IPS-15b (cell line): ENCODE data around the gene ABHD17A.
"Not testable (repeated sequence)": the region's sequence is repeated elsewhere in the genome, so short reads cannot be mapped to it uniquely, and the experiment has no call there.

ENCODE experiments used
- H3K27me3 ChIP-seq: one replicate; pipeline ENCODE4 v1.6.1; 2013; ENCODE audit warnings: low read length; ENCODE audit not compliant: control insufficient read depth, insufficient read depth
- H3K36me3 ChIP-seq: one replicate; pipeline ENCODE4 v1.6.1; 2013; ENCODE audit warnings: low read length; ENCODE audit not compliant: control insufficient read depth, insufficient read depth
- H3K4me1 ChIP-seq: one replicate; pipeline ENCODE4 v1.6.1; 2013; ENCODE audit warnings: mild to moderate bottlenecking, low read length; ENCODE audit not compliant: control insufficient read depth, insufficient read depth
- H3K4me3 ChIP-seq: one replicate; pipeline ENCODE4 v1.5.1; 2013; ENCODE audit warnings: low read depth, low read length
- H3K9ac ChIP-seq: one replicate; pipeline ENCODE4 v1.6.1; 2013; ENCODE audit warnings: low read depth, mild to moderate bottlenecking, low read length
- H3K9me3 ChIP-seq: one replicate; pipeline ENCODE4 v1.6.1; 2013; ENCODE audit warnings: mild to moderate bottlenecking, low read length; ENCODE audit not compliant: control insufficient read depth, insufficient read depth

Gene ABHD17A

GRCh38 chr19:1886360-1886759 is 1.1 kb upstream of the ABHD17A start:
- not testable (repeated sequence) for H3K27me3 ChIP-seq, H3K4me3 ChIP-seq, H3K9ac ChIP-seq, H3K9me3 ChIP-seq, H3K36me3 ChIP-seq
- H3K4me1 ChIP-seq: peaks cover 13% of the 10 kb centered on the region

- H3K4me1 ChIP-seq: peaks cover 13% of the 10 kb centered on the region
- H3K4me3 ChIP-seq: peak overlapping the region; percentile 79
- H3K9me3 ChIP-seq: no peaks in the 10 kb centered on the region
- H3K36me3 ChIP-seq: peaks cover 3% of the 10 kb centered on the region
- no peaks in the 10 kb centered on the region for H3K27me3 ChIP-seq
- peak overlapping the region; percentile 70 for H3K9ac ChIP-seq
These were observed 469 bp downstream of the ABHD17A start for GRCh38 chr19:1884719-1885334.

DNA sequence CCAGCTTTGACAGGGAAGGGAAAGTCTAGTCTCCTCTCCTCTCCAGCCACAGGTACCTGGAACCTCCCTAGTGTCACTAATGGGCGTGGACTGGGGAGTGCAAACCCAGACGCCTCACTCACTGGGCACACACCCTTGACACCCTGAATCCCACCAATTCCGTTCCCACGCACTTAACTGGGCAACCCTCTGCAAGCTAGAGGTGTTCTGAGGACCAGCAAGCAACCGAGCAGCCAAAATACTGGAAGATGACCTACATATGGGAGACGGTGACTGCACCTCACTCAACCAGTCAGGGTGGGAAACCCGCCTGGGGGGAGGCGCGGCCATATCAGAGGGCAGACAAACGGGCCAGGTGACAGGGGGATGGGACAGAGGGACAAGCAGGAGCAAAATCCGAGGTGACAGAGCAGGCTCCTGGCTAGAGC is 991 bp downstream of the ABHD17A start:
- Histone ChIP-seq H3K36me3 (peaks cover 3% of the 10 kb centered on the region), H3K27me3 (no peaks in the 10 kb centered on the region), H3K9me3 (no peaks in the 10 kb centered on the region), H3K4me3 (peak overlapping the region; percentile 79), H3K9ac (peak overlapping the region; percentile 70), H3K4me1 (peaks cover 13% of the 10 kb centered on the region)

- H3K4me3 ChIP-seq: no peak overlapping the region
- no peaks in the 10 kb centered on the region for H3K9me3 ChIP-seq
- no peak overlapping the region for H3K9ac ChIP-seq
- peaks cover 3% of the 10 kb centered on the region for H3K36me3 ChIP-seq
- H3K27me3 ChIP-seq: no peaks in the 10 kb centered on the region
- H3K4me1 ChIP-seq: peaks cover 13% of the 10 kb centered on the region
These were observed 1.5 kb downstream of the ABHD17A start for GRCh38 chr19:1883784-1884183.

- no peaks in the 10 kb centered on the region for H3K9me3 ChIP-seq
- peaks cover 13% of the 10 kb centered on the region for H3K4me1 ChIP-seq
- H3K9ac ChIP-seq: no peak overlapping the region
- H3K27me3 ChIP-seq: no peaks in the 10 kb centered on the region
- H3K4me3 ChIP-seq: no peak overlapping the region
- H3K36me3 ChIP-seq: peaks cover 3% of the 10 kb centered on the region
These were observed 2.3 kb downstream of the ABHD17A start for GRCh38 chr19:1882786-1883692.

DNA sequence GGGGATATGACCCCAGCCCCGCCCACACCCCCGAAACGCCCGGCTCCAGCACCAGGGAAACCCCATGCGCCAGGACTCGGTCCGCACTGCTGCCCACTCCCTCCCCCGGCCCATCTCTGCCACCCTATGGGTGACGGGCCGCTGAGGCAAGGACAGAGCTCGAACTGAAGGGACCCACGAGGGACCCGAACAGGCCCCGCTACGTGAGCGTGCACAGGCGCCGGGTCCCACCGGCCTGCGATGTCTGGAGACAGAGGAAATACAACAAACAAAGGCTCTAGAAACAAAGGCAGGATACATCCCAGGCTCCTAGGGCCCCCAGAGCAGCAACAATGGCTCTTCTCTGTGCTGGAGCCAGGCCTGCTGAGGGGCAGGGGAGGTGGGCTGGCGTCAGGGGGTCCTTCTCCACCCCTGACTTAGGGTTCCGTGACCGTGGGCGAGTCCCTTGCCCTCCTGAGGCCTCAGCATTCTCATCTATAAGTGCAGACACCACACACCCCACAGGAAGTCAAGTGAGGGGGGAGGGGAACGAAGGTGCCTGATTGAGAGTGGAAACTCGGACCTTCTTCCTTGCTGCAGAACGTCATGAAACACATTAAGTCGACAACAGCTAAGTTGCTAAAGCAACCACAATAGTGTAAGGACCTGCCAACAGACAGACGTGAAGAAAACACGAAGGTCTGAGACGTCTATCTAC is 3.1 kb downstream of the ABHD17A start:
- Histone ChIP-seq H3K36me3 (peaks cover 3% of the 10 kb centered on the region), H3K9ac (no peak overlapping the region), H3K4me1 (peaks cover 13% of the 10 kb centered on the region), H3K9me3 (no peaks in the 10 kb centered on the region), H3K4me3 (no peak overlapping the region), H3K27me3 (no peaks in the 10 kb centered on the region)

DNA sequence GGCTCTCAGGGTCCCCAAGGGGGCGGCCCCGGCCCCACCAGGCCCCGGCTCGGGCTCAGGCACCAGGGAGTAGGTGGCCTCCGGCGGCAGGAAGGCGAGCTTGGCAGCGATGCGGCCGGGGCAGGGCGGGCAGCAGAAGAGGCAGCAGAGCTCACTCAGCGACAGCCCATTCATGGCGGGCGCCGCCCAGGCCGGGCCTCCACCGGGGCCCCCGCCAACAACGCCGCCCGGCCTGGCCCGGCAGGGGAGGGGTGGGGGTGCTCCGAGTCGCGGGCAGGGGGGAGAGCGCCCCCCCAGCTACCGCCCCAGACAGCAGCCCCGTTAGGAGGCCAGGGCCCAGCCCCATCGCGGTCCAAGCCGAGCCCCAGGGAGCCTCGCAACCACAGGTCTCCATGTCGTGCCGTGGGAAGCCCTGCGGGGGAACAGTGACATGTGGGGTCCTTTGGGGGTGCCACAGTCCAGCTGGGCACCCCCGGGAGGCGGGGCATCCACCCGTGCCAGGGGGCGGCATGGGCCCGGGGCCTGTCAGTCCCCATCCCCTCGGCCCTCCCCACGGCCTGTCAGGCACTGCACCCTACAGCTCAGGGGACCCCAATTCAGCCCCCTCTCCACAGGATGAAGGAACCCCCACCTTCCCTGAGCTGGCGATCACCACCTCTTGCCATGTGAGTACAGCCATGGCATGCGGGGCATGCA is 3.8 kb downstream of the ABHD17A start:
- H3K4me1 ChIP-seq: peaks cover 13% of the 10 kb centered on the region
- H3K4me3 ChIP-seq: not testable (repeated sequence)

GRCh38 chr19:1880611-1881392 is 4.5 kb downstream of the ABHD17A start:
- no peak overlapping the region for H3K9ac ChIP-seq

More for the DNA sequence above, 3.8 kb downstream of the ABHD17A start:
- H3K27me3 ChIP-seq, H3K36me3 ChIP-seq, H3K9ac ChIP-seq, H3K9me3 ChIP-seq: not testable (repeated sequence)

DNA sequence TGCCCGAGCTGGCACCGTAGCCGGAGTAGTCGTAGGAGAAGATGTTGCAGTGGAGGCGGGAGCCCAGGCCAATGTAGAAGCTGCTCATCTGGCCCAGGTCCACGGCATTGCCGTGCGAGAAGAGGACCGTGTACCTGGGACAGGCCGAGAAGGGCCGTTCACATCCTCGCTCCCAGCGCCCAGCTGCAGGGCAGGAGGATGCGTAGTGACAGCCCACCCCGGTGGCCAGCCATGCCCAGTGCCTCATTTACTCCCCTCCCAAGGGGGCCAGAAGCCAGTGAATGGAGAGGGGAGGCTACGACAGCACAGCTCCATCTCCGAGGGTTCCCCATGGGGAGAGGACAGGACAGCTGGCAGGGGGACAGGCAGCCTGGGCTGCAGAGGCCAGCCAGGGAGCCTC is 5.3 kb downstream of the ABHD17A start:
- not testable (repeated sequence) for H3K36me3 ChIP-seq, H3K9ac ChIP-seq, H3K27me3 ChIP-seq, H3K4me3 ChIP-seq, H3K9me3 ChIP-seq
- peaks cover 13% of the 10 kb centered on the region for H3K4me1 ChIP-seq

More at GRCh38 chr19:1880611-1881392, 4.5 kb downstream of the ABHD17A start:
- H3K27me3 ChIP-seq: no peaks in the 10 kb centered on the region
- H3K4me1 ChIP-seq: peaks cover 13% of the 10 kb centered on the region
- H3K36me3 ChIP-seq: peaks cover 3% of the 10 kb centered on the region
- H3K9me3 ChIP-seq: no peaks in the 10 kb centered on the region
- no peak overlapping the region for H3K4me3 ChIP-seq

DNA sequence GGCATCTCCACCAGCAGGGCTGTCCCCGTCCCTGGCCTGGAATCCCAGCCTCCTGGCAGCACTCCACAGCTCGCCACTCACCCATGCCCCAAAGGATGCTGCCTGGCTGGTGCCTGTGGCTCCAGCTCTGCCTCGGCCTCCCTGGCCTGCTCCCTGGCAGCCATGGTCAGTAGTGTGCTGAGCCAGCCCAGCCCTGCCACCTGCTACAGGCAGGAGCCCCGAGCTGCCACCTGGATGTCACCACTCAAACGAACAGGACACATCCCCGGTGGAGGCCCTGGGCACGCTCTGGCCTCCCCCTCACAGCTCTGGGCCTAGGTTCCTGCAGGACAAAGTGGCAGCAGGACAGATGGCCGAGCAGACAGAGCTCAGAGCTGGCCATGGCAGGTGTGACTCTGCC is 6.7 kb downstream of the ABHD17A start:
- not testable (repeated sequence) for H3K27me3 ChIP-seq, H3K36me3 ChIP-seq, H3K4me3 ChIP-seq, H3K9ac ChIP-seq, H3K4me1 ChIP-seq, H3K9me3 ChIP-seq

DNA sequence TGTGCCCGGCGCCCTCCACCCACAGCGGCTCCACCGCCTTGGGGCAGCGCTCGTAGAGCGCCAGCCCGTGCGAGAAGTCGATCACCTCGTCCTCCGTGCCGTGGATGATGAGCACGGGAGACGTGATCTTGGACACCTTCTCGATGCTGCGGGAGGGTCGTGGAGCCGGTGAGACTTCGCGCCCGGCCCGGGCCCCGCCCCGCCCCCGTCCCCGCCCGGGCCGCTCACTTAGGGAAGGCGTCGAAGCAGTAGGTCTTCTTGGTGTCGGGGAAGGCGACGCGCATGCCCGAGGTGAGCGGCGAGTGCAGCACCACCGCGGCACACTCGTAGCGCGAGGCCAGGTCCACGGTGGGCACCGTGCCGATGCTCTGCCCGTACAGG is 8.0 kb downstream of the ABHD17A start:
- H3K27me3 ChIP-seq, H3K4me1 ChIP-seq, H3K36me3 ChIP-seq, H3K9me3 ChIP-seq, H3K9ac ChIP-seq: not testable (repeated sequence)
- H3K4me3 ChIP-seq: peak overlapping the region; percentile 26
